ENCODE data around the gene NHEJ1. TPM values are rescaled to one million over a fixed set of nuclear protein-coding genes. Genes with fewer than 3 reads are reported as not detected.
A peak's percentile ranks its signal among the peaks of the same experiment; 100 is the strongest.

The NHEJ1 gene
- total and polyA plus RNA-seq, 2 donors (not counting 1 experiment from before 2014, with no cell fraction given) = 22.1 to 24.8 TPM

- peaks cover 11% of the 10 kb centered on the region for H3K27me3 ChIP-seq (ENCODE audit: control insufficient read depth, insufficient read depth, low read length)
- H4K20me1 ChIP-seq (ENCODE audit: control insufficient read depth, extremely low read depth, insufficient read depth, low read length) = no peaks in the 10 kb centered on the region
- no peak overlapping the region for H3K4me2 ChIP-seq (ENCODE audit: extremely low read depth, insufficient read depth, low read length)
- no peaks in the 10 kb centered on the region for H3K4me1 ChIP-seq (ENCODE audit: control insufficient read depth, extremely low read depth, insufficient read depth, low read length)
- H3K36me3 ChIP-seq (ENCODE audit: control insufficient read depth, insufficient read depth, low read length) = no peaks in the 10 kb centered on the region
- no peaks in the 10 kb centered on the region for H3K9me3 ChIP-seq (ENCODE audit: control insufficient read depth, insufficient read depth, low read depth, low read length)
- TF ChIP-seq EZH2 (IDR thresholded peaks at IDR 0.05; ENCODE audit: low read length, missing control alignments) (no peak), CTCF (conservative IDR thresholded peaks at IDR 0.05 in 1 of 2, IDR thresholded peaks at IDR 0.05 in 1 of 2; ENCODE audit: low read depth in 1 of 2, low read length in 2 of 2) (no peak)
- H3K79me2 ChIP-seq (ENCODE audit: control insufficient read depth, insufficient read depth, low read length) = no peaks in the 10 kb centered on the region
- H2AFZ ChIP-seq (ENCODE audit: low read length) = no peak overlapping the region
- no peak overlapping the region for H3K27ac ChIP-seq (ENCODE audit: insufficient read depth, low read length)
- no peak overlapping the region for H3K9ac ChIP-seq (ENCODE audit: insufficient read depth, low read length)
- no peak for DNase-seq (ENCODE audit: low read depth in 2 of 2)
- no peak overlapping the region for H3K4me3 ChIP-seq (replicated peaks in 1 of 4; ENCODE audit: control extremely low read depth in 1 of 4, insufficient read depth in 1 of 4, low read depth in 3 of 4, low read length in 4 of 4)
Measured at GRCh38 chr2:219026946-219027345, 133.7 kb downstream of the NHEJ1 start.

GRCh38 chr2:219025637-219026585 lies 134.7 kb downstream of the NHEJ1 start:
- no peak overlapping the region for H3K4me3 ChIP-seq (replicated peaks in 1 of 4; ENCODE audit: control extremely low read depth in 1 of 4, insufficient read depth in 1 of 4, low read depth in 3 of 4, low read length in 4 of 4)
- no peaks in the 10 kb centered on the region for H3K9me3 ChIP-seq (ENCODE audit: control insufficient read depth, insufficient read depth, low read depth, low read length)
- peaks cover 11% of the 10 kb centered on the region for H3K27me3 ChIP-seq (ENCODE audit: control insufficient read depth, insufficient read depth, low read length)
- TF ChIP-seq EZH2 (IDR thresholded peaks at IDR 0.05; ENCODE audit: low read length, missing control alignments) = no peak
- no peak for TF ChIP-seq CTCF (conservative IDR thresholded peaks at IDR 0.05 in 1 of 2, IDR thresholded peaks at IDR 0.05 in 1 of 2; ENCODE audit: low read depth in 1 of 2, low read length in 2 of 2)
- H3K9ac ChIP-seq (ENCODE audit: insufficient read depth, low read length) = no peak overlapping the region
- no peaks in the 10 kb centered on the region for H3K36me3 ChIP-seq (ENCODE audit: control insufficient read depth, insufficient read depth, low read length)
- H3K4me2 ChIP-seq (ENCODE audit: extremely low read depth, insufficient read depth, low read length) = no peak overlapping the region
- no peaks in the 10 kb centered on the region for H3K79me2 ChIP-seq (ENCODE audit: control insufficient read depth, insufficient read depth, low read length)
- H3K27ac ChIP-seq (ENCODE audit: insufficient read depth, low read length) = no peak overlapping the region
- no peaks in the 10 kb centered on the region for H3K4me1 ChIP-seq (ENCODE audit: control insufficient read depth, extremely low read depth, insufficient read depth, low read length)
- DNase-seq (ENCODE audit: low read depth in 2 of 2) = peak in 1 of 2 donors; percentile 6
- H2AFZ ChIP-seq (ENCODE audit: low read length) = no peak overlapping the region
- H4K20me1 ChIP-seq (ENCODE audit: control insufficient read depth, extremely low read depth, insufficient read depth, low read length) = no peaks in the 10 kb centered on the region

Other genes with a start within 250 kb of the NHEJ1 start
- gene CDK5R2, start 201.1 kb downstream of the NHEJ1 start, total RNA-seq = under 0.01 and 0.17 TPM in 2 replicates
- 0.02 and 0.05 TPM in 2 replicates for gene CDK5R2, start 201.1 kb downstream of the NHEJ1 start, polyA plus RNA-seq
- not detected in 2 replicates for gene FEV, start 175.6 kb downstream of the NHEJ1 start, total RNA-seq
- gene FEV, start 175.6 kb downstream of the NHEJ1 start, polyA plus RNA-seq = not detected in 2 replicates
- not detected in 2 replicates for gene CRYBA2, start 167.4 kb downstream of the NHEJ1 start, total RNA-seq
- not detected in 2 replicates for gene CRYBA2, start 167.4 kb downstream of the NHEJ1 start, polyA plus RNA-seq
- gene CFAP65, start 119.3 kb downstream of the NHEJ1 start, total RNA-seq = not detected in 2 replicates
- not detected in 2 replicates for gene CFAP65, start 119.3 kb downstream of the NHEJ1 start, polyA plus RNA-seq
- gene IHH, start 99.9 kb downstream of the NHEJ1 start, total RNA-seq = not detected in 2 replicates
- gene IHH, start 99.9 kb downstream of the NHEJ1 start, polyA plus RNA-seq = not detected in 2 replicates
- gene SLC23A3, start 9.2 kb upstream of the NHEJ1 start, total RNA-seq = 1.8 and 2.5 TPM in 2 replicates
- gene SLC23A3, start 9.2 kb upstream of the NHEJ1 start, polyA plus RNA-seq = 0.29 and 0.52 TPM in 2 replicates
- 22.6 and 33.5 TPM in 2 replicates for gene CNPPD1, start 16.1 kb upstream of the NHEJ1 start, total RNA-seq
- gene CNPPD1, start 16.1 kb upstream of the NHEJ1 start, polyA plus RNA-seq = 42.2 and 49.4 TPM in 2 replicates
- 88.7 and 95.3 TPM in 2 replicates for gene RETREG2, start 17.5 kb upstream of the NHEJ1 start, total RNA-seq
- 64.6 and 89.5 TPM in 2 replicates for gene RETREG2, start 17.5 kb upstream of the NHEJ1 start, polyA plus RNA-seq
- 29.3 and 40.0 TPM in 2 replicates for gene ZFAND2B, start 46.0 kb upstream of the NHEJ1 start, total RNA-seq
- gene ZFAND2B, start 46.0 kb upstream of the NHEJ1 start, polyA plus RNA-seq = 26.8 and 29.9 TPM in 2 replicates
- gene ABCB6, start 58.1 kb upstream of the NHEJ1 start, total RNA-seq = 47.0 and 49.5 TPM in 2 replicates
- 12.5 and 14.7 TPM in 2 replicates for gene ABCB6, start 58.1 kb upstream of the NHEJ1 start, polyA plus RNA-seq
- gene ATG9A, start 68.8 kb upstream of the NHEJ1 start, total RNA-seq = 27.2 and 47.2 TPM in 2 replicates
- gene ATG9A, start 68.8 kb upstream of the NHEJ1 start, polyA plus RNA-seq = 64.5 and 68.2 TPM in 2 replicates
- 28.8 and 32.7 TPM in 2 replicates for gene ANKZF1, start 69.0 kb upstream of the NHEJ1 start, total RNA-seq
- 9.9 and 13.2 TPM in 2 replicates for gene ANKZF1, start 69.0 kb upstream of the NHEJ1 start, polyA plus RNA-seq
- 28.2 and 47.0 TPM in 2 replicates for gene GLB1L, start 84.6 kb upstream of the NHEJ1 start, total RNA-seq
- 12.8 and 16.9 TPM in 2 replicates for gene GLB1L, start 84.6 kb upstream of the NHEJ1 start, polyA plus RNA-seq
- gene STK16, start 84.7 kb upstream of the NHEJ1 start, total RNA-seq = 26.7 and 30.7 TPM in 2 replicates
- gene STK16, start 84.7 kb upstream of the NHEJ1 start, polyA plus RNA-seq = 35.7 and 42.8 TPM in 2 replicates
- gene TUBA4B, start 92.4 kb upstream of the NHEJ1 start, total RNA-seq = not detected in 2 replicates
- gene TUBA4B, start 92.4 kb upstream of the NHEJ1 start, polyA plus RNA-seq = not detected in 2 replicates
- 5.6 and 7.7 TPM in 2 replicates for gene TUBA4A, start 93.1 kb upstream of the NHEJ1 start, total RNA-seq
- gene TUBA4A, start 93.1 kb upstream of the NHEJ1 start, polyA plus RNA-seq = 14.7 and 34.2 TPM in 2 replicates
- gene DNAJB2, start 118.6 kb upstream of the NHEJ1 start, total RNA-seq = 55.2 and 81.3 TPM in 2 replicates
- gene DNAJB2, start 118.6 kb upstream of the NHEJ1 start, polyA plus RNA-seq = 24.9 and 29.8 TPM in 2 replicates
- gene PTPRN, start 148.6 kb upstream of the NHEJ1 start, total RNA-seq = 3.5 and 10.8 TPM in 2 replicates
- gene PTPRN, start 148.6 kb upstream of the NHEJ1 start, polyA plus RNA-seq = 0.28 and 0.55 TPM in 2 replicates
- gene RESP18, start 171.9 kb upstream of the NHEJ1 start, total RNA-seq = not detected in 2 replicates
- gene RESP18, start 171.9 kb upstream of the NHEJ1 start, polyA plus RNA-seq = not detected in 2 replicates
- 69.9 and 72.5 TPM in 2 replicates for gene DNPEP, start 227.1 kb upstream of the NHEJ1 start, total RNA-seq
- 38.2 and 44.0 TPM in 2 replicates for gene DNPEP, start 227.1 kb upstream of the NHEJ1 start, polyA plus RNA-seq

All from fibroblast of lung (primary cell).